Measurements from ENCODE around the gene PET117. TPM values are rescaled to one million over a fixed set of nuclear protein-coding genes. Genes with fewer than 3 reads are reported as not detected.

PET117 gene
- total RNA-seq, 4 donors from 2014 or later: 2.8 to 17.7 (median 11.2) TPM

DNA sequence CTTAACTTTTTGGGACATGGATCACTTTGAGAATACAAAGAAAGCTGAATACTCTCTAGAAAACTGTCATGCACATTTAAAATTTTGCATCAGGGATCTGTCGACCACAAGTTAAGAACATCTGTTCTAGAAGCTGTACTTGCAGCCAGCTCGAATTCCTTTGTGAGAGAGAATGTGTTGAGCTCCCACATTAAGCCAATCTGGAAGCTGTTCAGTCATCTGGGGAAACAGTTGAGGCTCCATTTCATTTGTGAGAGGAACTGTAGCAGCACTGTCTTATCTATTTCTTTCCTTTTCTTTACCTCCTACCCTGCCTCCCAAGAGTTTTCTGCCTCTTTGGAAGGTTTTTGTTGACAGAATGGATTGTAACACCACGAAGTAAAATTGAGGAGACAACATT is 50.8 kb downstream of the PET117 start:
- Histone ChIP-seq H3K27ac (no peak overlapping the region), H3K4me1 (no peaks in the 10 kb centered on the region), H3K36me3 (peaks cover 0 to 46% (median 12%) of the 10 kb centered on the region in 4 donors), H3K9me3 (no peaks in the 10 kb centered on the region), H3K27me3 (no peaks in the 10 kb centered on the region), H3K4me3 (no peak overlapping the region)
- in situ Hi-C loops (cut with MboI; ENCODE audit: low pct_ligation_motif_present in 1 of 4, low pct_unique_long_range_greater_than_20kb in 1 of 4, low sequenced_read_pairs in 3 of 4): no loop called here
- TF ChIP-seq EP300 (IDR thresholded peaks at IDR 0.05; ENCODE audit: low read depth) (no peak), POLR2AphosphoS5 (IDR thresholded peaks at IDR 0.05) (no peak)
- intact Hi-C loops (cut with DNase I; ENCODE audit: low total_unique reads): no loop called here
- 36 to 68% methylated on average over 1 to 3 of the region's 3 CpGs for WGBS, 2 donors (ENCODE audit: low coverage in 1 of 2)
- DNase-seq: no peak

GRCh38 chr20:18190338-18191233 is 52.9 kb downstream of the PET117 start:
- H3K27me3 ChIP-seq: no peaks in the 10 kb centered on the region
- intact Hi-C loops (cut with DNase I; ENCODE audit: low total_unique reads) (no loop called here), in situ Hi-C loops (cut with MboI; ENCODE audit: low pct_ligation_motif_present in 1 of 4, low pct_unique_long_range_greater_than_20kb in 1 of 4, low sequenced_read_pairs in 3 of 4) (no loop called here)
- H3K4me3 ChIP-seq: no peak overlapping the region
- no peaks in the 10 kb centered on the region for H3K9me3 ChIP-seq
- no peaks in the 10 kb centered on the region for H3K4me1 ChIP-seq
- no peak overlapping the region for H3K27ac ChIP-seq
- H3K36me3 ChIP-seq: peaks cover 0 to 28% (median 5%) of the 10 kb centered on the region in 4 donors
- no peak for DNase-seq
- 80 to 92% methylated on average over 1 to 3 of the region's 3 CpGs for WGBS, 2 donors (ENCODE audit: low coverage in 1 of 2)
- no peak for TF ChIP-seq EP300 (IDR thresholded peaks at IDR 0.05; ENCODE audit: low read depth)
- TF ChIP-seq POLR2AphosphoS5 (IDR thresholded peaks at IDR 0.05): no peak
- TF ChIP-seq POLR2A (IDR thresholded peaks at IDR 0.05): no peak
- TF ChIP-seq, protein P1, sequence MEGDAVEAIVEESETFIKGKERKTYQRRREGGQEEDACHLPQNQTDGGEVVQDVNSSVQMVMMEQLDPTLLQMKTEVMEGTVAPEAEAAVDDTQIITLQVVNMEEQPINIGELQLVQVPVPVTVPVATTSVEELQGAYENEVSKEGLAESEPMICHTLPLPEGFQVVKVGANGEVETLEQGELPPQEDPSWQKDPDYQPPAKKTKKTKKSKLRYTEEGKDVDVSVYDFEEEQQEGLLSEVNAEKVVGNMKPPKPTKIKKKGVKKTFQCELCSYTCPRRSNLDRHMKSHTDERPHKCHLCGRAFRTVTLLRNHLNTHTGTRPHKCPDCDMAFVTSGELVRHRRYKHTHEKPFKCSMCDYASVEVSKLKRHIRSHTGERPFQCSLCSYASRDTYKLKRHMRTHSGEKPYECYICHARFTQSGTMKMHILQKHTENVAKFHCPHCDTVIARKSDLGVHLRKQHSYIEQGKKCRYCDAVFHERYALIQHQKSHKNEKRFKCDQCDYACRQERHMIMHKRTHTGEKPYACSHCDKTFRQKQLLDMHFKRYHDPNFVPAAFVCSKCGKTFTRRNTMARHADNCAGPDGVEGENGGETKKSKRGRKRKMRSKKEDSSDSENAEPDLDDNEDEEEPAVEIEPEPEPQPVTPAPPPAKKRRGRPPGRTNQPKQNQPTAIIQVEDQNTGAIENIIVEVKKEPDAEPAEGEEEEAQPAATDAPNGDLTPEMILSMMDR (IDR thresholded peaks at IDR 0.05): no peak

DNA sequence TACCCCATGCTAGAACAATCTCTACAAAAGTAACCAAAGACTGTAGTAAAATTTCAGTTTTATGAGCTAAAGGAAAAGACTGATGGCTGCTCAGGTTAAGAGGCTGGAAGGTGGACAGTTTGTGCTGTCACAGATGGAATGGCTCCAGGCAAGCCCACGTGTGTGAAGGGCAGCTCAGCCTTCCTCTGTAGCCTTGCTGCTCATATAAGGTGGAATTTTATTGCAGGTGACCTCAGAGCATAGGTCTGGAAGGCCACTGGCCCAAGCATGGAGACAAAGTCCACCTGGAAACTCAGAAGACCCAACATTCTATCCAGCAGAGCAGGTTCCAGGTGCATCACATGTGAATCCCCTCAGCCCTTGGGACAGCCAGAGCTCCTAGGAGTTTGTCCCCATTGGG is 53.6 kb downstream of the PET117 start:
- no peaks in the 10 kb centered on the region for H3K27me3 ChIP-seq
- intact Hi-C loops (cut with DNase I; ENCODE audit: low total_unique reads): no loop called here
- WGBS, 2 donors (ENCODE audit: low coverage in 1 of 2): 46% methylated on average over 1 of the region's 1 CpG; no CpG with 5 or more reads in 1 of the 2 donors
- H3K27ac ChIP-seq: no peak overlapping the region
- no peaks in the 10 kb centered on the region for H3K4me1 ChIP-seq
- peaks cover 0 to 21% (median 5%) of the 10 kb centered on the region in 4 donors for H3K36me3 ChIP-seq
- H3K9me3 ChIP-seq: no peaks in the 10 kb centered on the region
- no peak for DNase-seq
- in situ Hi-C loops (cut with MboI; ENCODE audit: low pct_ligation_motif_present in 1 of 4, low pct_unique_long_range_greater_than_20kb in 1 of 4, low sequenced_read_pairs in 3 of 4): no loop called here
- no peak overlapping the region for H3K4me3 ChIP-seq
- TF ChIP-seq, protein P1 (IDR thresholded peaks at IDR 0.05): no peak
- TF ChIP-seq POLR2AphosphoS5 (IDR thresholded peaks at IDR 0.05) (no peak), POLR2A (IDR thresholded peaks at IDR 0.05) (no peak), EP300 (IDR thresholded peaks at IDR 0.05; ENCODE audit: low read depth) (no peak)

Small RNA genes lying within 50 kb of the gene (small RNA-seq; reads per million reads assigned to genes)
- gene RF00019 (0 reads per million in 4 donors), gene RNU7-137P (0 reads per million in 4 donors)

Other genes with a start within 250 kb of the PET117 start
- gene SNX5, start 169.1 kb upstream of the PET117 start, total RNA-seq: 100 to 1,000 TPM in 2 of 4 donors, 10 to 100 TPM in 2; 91.9 to 160 (median 122) TPM
- 10 to 100 TPM in 3 of 4 donors, 1 to 10 TPM in 1; 4.1 to 18.8 (median 14.3) TPM for gene MGME1, start 168.8 kb upstream of the PET117 start, total RNA-seq
- 10 to 100 TPM; 28.4 to 87.6 (median 48.3) TPM for gene OVOL2, start 79.9 kb upstream of the PET117 start, total RNA-seq
- gene KAT14, start within 50 bp of the PET117 start, total RNA-seq: 10 to 100 TPM; 17.3 to 58.0 (median 24.0) TPM
- gene ZNF133, start 150.7 kb downstream of the PET117 start, total RNA-seq: 10 to 100 TPM; 12.7 to 24.3 (median 17.5) TPM